Activated T-cell treated with anti-CD3 and anti-CD28 coated beads, Interleukin-2, amount 50 U/mL, for 24 hours (primary cell): ENCODE results near the gene SLC1A3.

Source experiments
- DNase-seq: peaks from one replicate; pipeline ENCODE4 v3.0.0-alpha.2; 2020
- H3K27ac Mint-ChIP-seq: 2 replicates; pipeline ENCODE4 v1.8.0; 2020; ENCODE audit warnings: mild to moderate bottlenecking, mixed read lengths
- H3K27me3 Mint-ChIP-seq: 2 replicates; pipeline ENCODE4 v1.8.0; 2020; ENCODE audit warnings: mixed read lengths
- H3K36me3 Mint-ChIP-seq: 2 replicates; pipeline ENCODE4 v1.8.0; 2020; ENCODE audit warnings: low read depth, mixed read lengths
- H3K4me1 Mint-ChIP-seq: 2 replicates; pipeline ENCODE4 v1.8.0; 2020; ENCODE audit warnings: low read depth, mixed read lengths
- H3K4me3 Mint-ChIP-seq: 2 replicates; pipeline ENCODE4 v1.8.0; 2020; ENCODE audit warnings: mild to moderate bottlenecking, moderate library complexity, mixed read lengths
- H3K9me3 Mint-ChIP-seq: 2 replicates; pipeline ENCODE4 v1.8.0; 2020; ENCODE audit warnings: mixed read lengths

Gene SLC1A3

GRCh38 chr5:36710039-36710438 lies 103.6 kb downstream of the SLC1A3 start:
- no peak for DNase-seq
- Mint-ChIP-seq H3K36me3 (no peaks in the 10 kb centered on the region), H3K9me3 (peaks cover 3% of the 10 kb centered on the region), H3K4me3 (no peak overlapping the region), H3K27me3 (no peaks in the 10 kb centered on the region), H3K4me1 (no peaks in the 10 kb centered on the region), H3K27ac (no peak overlapping the region)

GRCh38 chr5:36712706-36713105 lies 106.3 kb downstream of the SLC1A3 start:
- DNase-seq: no peak
- Mint-ChIP-seq H3K4me3 (no peak overlapping the region), H3K36me3 (no peaks in the 10 kb centered on the region), H3K9me3 (peaks cover 3% of the 10 kb centered on the region), H3K27ac (no peak overlapping the region), H3K4me1 (no peaks in the 10 kb centered on the region), H3K27me3 (no peaks in the 10 kb centered on the region)

GRCh38 chr5:36713541-36713940 lies 107.1 kb downstream of the SLC1A3 start:
- H3K27ac Mint-ChIP-seq: no peak overlapping the region
- H3K27me3 Mint-ChIP-seq: no peaks in the 10 kb centered on the region
- H3K36me3 Mint-ChIP-seq: no peaks in the 10 kb centered on the region
- DNase-seq: no peak
- H3K9me3 Mint-ChIP-seq: no peaks in the 10 kb centered on the region
- H3K4me1 Mint-ChIP-seq: no peaks in the 10 kb centered on the region
- no peak overlapping the region for H3K4me3 Mint-ChIP-seq

- DNase-seq: no peak
- Mint-ChIP-seq H3K36me3 (no peaks in the 10 kb centered on the region), H3K27ac (no peak overlapping the region), H3K4me3 (no peak overlapping the region), H3K4me1 (peaks cover 7% of the 10 kb centered on the region), H3K9me3 (no peaks in the 10 kb centered on the region), H3K27me3 (no peaks in the 10 kb centered on the region)
These were observed 110.8 kb downstream of the SLC1A3 start for GRCh38 chr5:36717131-36717695.

- Mint-ChIP-seq H3K9me3 (no peaks in the 10 kb centered on the region), H3K4me1 (peaks cover 20% of the 10 kb centered on the region), H3K27ac (no peak overlapping the region), H3K36me3 (no peaks in the 10 kb centered on the region), H3K4me3 (no peak overlapping the region), H3K27me3 (no peaks in the 10 kb centered on the region)
- no peak for DNase-seq
These were observed 112.9 kb downstream of the SLC1A3 start for GRCh38 chr5:36719282-36719681.

GRCh38 chr5:36720688-36721087 lies 114.3 kb downstream of the SLC1A3 start:
- no peak overlapping the region for H3K4me3 Mint-ChIP-seq
- H3K4me1 Mint-ChIP-seq: peaks cover 29% of the 10 kb centered on the region
- H3K27ac Mint-ChIP-seq: no peak overlapping the region
- no peak for DNase-seq
- H3K9me3 Mint-ChIP-seq: no peaks in the 10 kb centered on the region
- no peaks in the 10 kb centered on the region for H3K36me3 Mint-ChIP-seq
- no peaks in the 10 kb centered on the region for H3K27me3 Mint-ChIP-seq

GRCh38 chr5:36721664-36722235 lies 115.3 kb downstream of the SLC1A3 start:
- Mint-ChIP-seq H3K27ac (no peak overlapping the region), H3K9me3 (no peaks in the 10 kb centered on the region), H3K4me1 (peaks cover 29% of the 10 kb centered on the region), H3K27me3 (no peaks in the 10 kb centered on the region), H3K4me3 (no peak overlapping the region), H3K36me3 (no peaks in the 10 kb centered on the region)
- no peak for DNase-seq

- H3K9me3 Mint-ChIP-seq: no peaks in the 10 kb centered on the region
- H3K4me3 Mint-ChIP-seq: no peak overlapping the region
- H3K4me1 Mint-ChIP-seq: peaks cover 29% of the 10 kb centered on the region
- no peaks in the 10 kb centered on the region for H3K27me3 Mint-ChIP-seq
- no peak for DNase-seq
- H3K27ac Mint-ChIP-seq: no peak overlapping the region
- H3K36me3 Mint-ChIP-seq: no peaks in the 10 kb centered on the region
These were observed 116.5 kb downstream of the SLC1A3 start for GRCh38 chr5:36722900-36723299.

GRCh38 chr5:36723912-36724311 lies 117.5 kb downstream of the SLC1A3 start:
- DNase-seq: no peak
- Mint-ChIP-seq H3K4me1 (peaks cover 29% of the 10 kb centered on the region), H3K4me3 (peak overlapping the region; percentile 65), H3K36me3 (no peaks in the 10 kb centered on the region), H3K9me3 (no peaks in the 10 kb centered on the region), H3K27ac (no peak overlapping the region), H3K27me3 (peaks cover 2% of the 10 kb centered on the region)

GRCh38 chr5:36724467-36725332 lies 118.3 kb downstream of the SLC1A3 start:
- peak overlapping the region; percentile 65 for H3K4me3 Mint-ChIP-seq

GRCh38 chr5:36726317-36726716 lies 119.9 kb downstream of the SLC1A3 start:
- Mint-ChIP-seq H3K36me3 (no peaks in the 10 kb centered on the region), H3K27ac (no peak overlapping the region), H3K27me3 (peaks cover 2% of the 10 kb centered on the region), H3K4me3 (no peak overlapping the region), H3K4me1 (peaks cover 24% of the 10 kb centered on the region), H3K9me3 (no peaks in the 10 kb centered on the region)
- DNase-seq: no peak

More at GRCh38 chr5:36724467-36725332, 118.3 kb downstream of the SLC1A3 start:
- peak; percentile 44 for DNase-seq
- Mint-ChIP-seq H3K27ac (no peak overlapping the region), H3K4me1 (peaks cover 31% of the 10 kb centered on the region), H3K36me3 (no peaks in the 10 kb centered on the region), H3K27me3 (peaks cover 2% of the 10 kb centered on the region), H3K9me3 (no peaks in the 10 kb centered on the region)

GRCh38 chr5:36726767-36727166 lies 120.4 kb downstream of the SLC1A3 start:
- DNase-seq: no peak
- Mint-ChIP-seq H3K4me1 (peaks cover 24% of the 10 kb centered on the region), H3K27ac (no peak overlapping the region), H3K9me3 (no peaks in the 10 kb centered on the region), H3K27me3 (peaks cover 2% of the 10 kb centered on the region), H3K36me3 (no peaks in the 10 kb centered on the region), H3K4me3 (no peak overlapping the region)

GRCh38 chr5:36728697-36729543 lies 122.5 kb downstream of the SLC1A3 start:
- H3K27ac Mint-ChIP-seq: no peak overlapping the region
- H3K4me3 Mint-ChIP-seq: no peak overlapping the region
- peaks cover 15% of the 10 kb centered on the region for H3K4me1 Mint-ChIP-seq
- peaks cover 2% of the 10 kb centered on the region for H3K27me3 Mint-ChIP-seq
- H3K36me3 Mint-ChIP-seq: no peaks in the 10 kb centered on the region
- DNase-seq: no peak
- H3K9me3 Mint-ChIP-seq: no peaks in the 10 kb centered on the region

GRCh38 chr5:36730537-36731216 lies 124.3 kb downstream of the SLC1A3 start:
- no peak overlapping the region for H3K27ac Mint-ChIP-seq
- H3K4me1 Mint-ChIP-seq: peaks cover 2% of the 10 kb centered on the region
- DNase-seq: no peak
- H3K36me3 Mint-ChIP-seq: no peaks in the 10 kb centered on the region
- H3K27me3 Mint-ChIP-seq: peaks cover 2% of the 10 kb centered on the region
- H3K4me3 Mint-ChIP-seq: no peak overlapping the region
- H3K9me3 Mint-ChIP-seq: no peaks in the 10 kb centered on the region
